Endothelial cell of umbilical vein (primary cell): ENCODE data around the gene NCAPG. TPM values are rescaled to one million over a fixed set of nuclear protein-coding genes. Genes with fewer than 3 reads are reported as not detected.

ENCODE experiments used
- BruUV-seq: library from RNA; stranded (reverse); fragments of 400-500 nt; replicated peaks from 2 replicates; lab custom pipeline; 2021; lab: Mats Ljungman, UMichigan
- CTCF ChIA-PET: fragments of 300-600, 350-600 bp; sonication (Branson Sonifier 250); formaldehyde crosslinking; loops from one replicate; lab custom pipeline; 2021; ENCODE audit warnings: antibody characterized with exemption, inconsistent platforms; lab: Charles Lee
- POLR2A ChIA-PET: fragments of 300-600, 350-600 bp; sonication (Branson Sonifier 250); formaldehyde crosslinking; loops from one replicate; lab custom pipeline; 2021; ENCODE audit warnings: antibody characterized with exemption, inconsistent platforms; lab: Charles Lee
- DNase-seq: peaks from one replicate; pipeline ENCODE4 v3.0.0-alpha.2; 2011; ENCODE audit warnings: low read depth, low spot score
- FAIRE-seq: peaks from 2 replicates; lab custom pipeline; 2011; peaks lifted over from hg19 to GRCh38; lab: Jason Lieb, UNC
- H2AFZ ChIP-seq: 2 replicates; pipeline ENCODE4 v1.6.0; 2012; ENCODE audit warnings: low read depth, low read length, control low read depth, inconsistent platforms
- H3K27ac ChIP-seq: 2 replicates; pipeline ENCODE4 v1.5.1; 2011; ENCODE audit warnings: low read depth, mild to moderate bottlenecking, control low read depth, low read length, moderate library complexity; ENCODE audit not compliant: insufficient read depth
- H3K27me3 ChIP-seq, 2 experiments: 2 replicates each; pipeline versions ENCODE4 v1.6.0 to v1.6.1; 2011; ENCODE audit warnings: low read length in 2 of 2, mixed read lengths in 1 of 2; ENCODE audit not compliant: control insufficient read depth in 2 of 2, insufficient read depth in 2 of 2
- H3K36me3 ChIP-seq, 2 experiments: 2 replicates in 1 of 2; 3 replicates in 1 of 2; pipeline ENCODE4 v1.5.1; 2011; ENCODE audit warnings: low read length in 2 of 2, mild to moderate bottlenecking in 1 of 2, moderate library complexity in 1 of 2; ENCODE audit not compliant: control insufficient read depth in 2 of 2, insufficient read depth in 2 of 2; ENCODE audit errors: extremely low read depth in 1 of 2
- H3K4me1 ChIP-seq: 3 replicates; pipeline ENCODE4 v1.5.1; 2011; ENCODE audit warnings: mild to moderate bottlenecking, low read length; ENCODE audit not compliant: control insufficient read depth, insufficient read depth; ENCODE audit errors: extremely low read depth
- H3K4me2 ChIP-seq: 2 replicates; pipeline ENCODE4 v1.6.1; 2011; ENCODE audit warnings: low read length, control low read depth, mixed read lengths; ENCODE audit not compliant: insufficient read depth
- H3K4me3 ChIP-seq, 3 experiments: fragments of 200-600 bp in 1 of 3; sonication (generic), shearing (Covaris generic) in 1 of 3; replicated peaks in 1 of 3; 2 replicates each; pipeline ENCODE4 v1.5.1; 2011 to 2016; ENCODE audit warnings: control low read depth in 3 of 3, low read length in 3 of 3, mild to moderate bottlenecking in 2 of 3, inconsistent platforms in 1 of 3, low read depth in 1 of 3, moderate library complexity in 1 of 3; ENCODE audit not compliant: insufficient read depth in 1 of 3
- H3K79me2 ChIP-seq: 2 replicates; pipeline ENCODE4 v1.6.0; 2012; ENCODE audit warnings: low read length, inconsistent platforms; ENCODE audit not compliant: control insufficient read depth, insufficient read depth
- H3K9ac ChIP-seq: replicated peaks from 2 replicates; pipeline ENCODE3; 2011; ENCODE audit warnings: low read length, control low read depth; ENCODE audit not compliant: insufficient read depth; ENCODE audit errors: extremely low read depth
- H3K9me1 ChIP-seq: replicated peaks from 3 replicates; pipeline ENCODE4 v1.6.0; 2011; ENCODE audit warnings: mild to moderate bottlenecking, low read length; ENCODE audit not compliant: control insufficient read depth, insufficient read depth; ENCODE audit errors: extremely low read depth
- H3K9me3 ChIP-seq: replicated peaks from 2 replicates; pipeline ENCODE4 v1.5.1; 2012; ENCODE audit warnings: low read length, inconsistent platforms; ENCODE audit not compliant: control insufficient read depth, insufficient read depth
- H4K20me1 ChIP-seq: replicated peaks from 2 replicates; pipeline ENCODE3; 2011; ENCODE audit warnings: mild to moderate bottlenecking, low read length; ENCODE audit not compliant: control insufficient read depth, insufficient read depth; ENCODE audit errors: extremely low read depth
- EZH2 ChIP-seq: IDR thresholded peaks from 2 replicates; pipeline ENCODE4 v1.6.1; 2012; ENCODE audit warnings: borderline replicate concordance, low read depth, mild to moderate bottlenecking, moderate library complexity, low read length, inconsistent platforms; ENCODE audit not compliant: severe bottlenecking
- FOS ChIP-seq: IDR thresholded peaks from 2 replicates; pipeline ENCODE4 v1.6.1; 2011; ENCODE audit warnings: mild to moderate bottlenecking, low read length, moderate library complexity, borderline replicate concordance; ENCODE audit not compliant: insufficient read depth
- GATA2 ChIP-seq: IDR thresholded peaks from 2 replicates; pipeline ENCODE4 v1.7.0; 2011; ENCODE audit warnings: low read depth, mild to moderate bottlenecking, moderate library complexity, mixed read lengths, low read length; ENCODE audit not compliant: insufficient read length, insufficient read depth
- JUN ChIP-seq: IDR thresholded peaks from 2 replicates; pipeline ENCODE4 v1.6.1; 2011; ENCODE audit warnings: borderline replicate concordance, low read depth; ENCODE audit not compliant: insufficient read length, insufficient read depth
- MYC ChIP-seq: IDR thresholded peaks from one replicate; pipeline ENCODE4 v1.6.1; 2011; ENCODE audit warnings: mild to moderate bottlenecking, low read depth, low read length
- POLR2A ChIP-seq: IDR thresholded peaks from 2 replicates; pipeline ENCODE4 v1.6.1; 2012; ENCODE audit warnings: low read depth, mild to moderate bottlenecking, control low read depth, low read length
- POLR2AphosphoS5 ChIP-seq: IDR thresholded peaks from 2 replicates; pipeline ENCODE4 v1.6.1; 2012; ENCODE audit warnings: low read depth, mild to moderate bottlenecking, control low read depth, low read length, moderate library complexity; ENCODE audit not compliant: insufficient read depth
- dilution Hi-C: fragments of 300-500 bp; cut with MboI; formaldehyde crosslinking; loops from one replicate; pipeline ENCODE4 v1.15.0; 2019; ENCODE audit warnings: low sequenced_read_pairs; ENCODE audit not compliant: extremely low pct_ligation_motif_present
- intact Hi-C: fragments of 100-400 bp; cut with micrococcal nuclease; formaldehyde crosslinking; loops from one replicate; pipeline ENCODE4 v1.10.0; 2022
- polyA plus RNA-seq, 4 experiments: library from polyadenylated mRNA; depleted of rRNA in 3 of 4; stranded (reverse) in 3 of 4; unstranded in 1 of 4; fragments of >200 nt; gene quantifications; 2 replicates each; pipeline versions ENCODE4 v1.2.1 to v1.2.3, GENCODE V29; 2011 to 2012; ENCODE audit warnings: missing spikeins in 1 of 4
- total RNA-seq: library from RNA; stranded (reverse); gene quantifications from 2 replicates; pipeline ENCODE4 v1.2.3, GENCODE V29; 2021
- TF ChIP-seq, protein P1 (sequence below), 2 donors: IDR thresholded peaks; 1 replicate in 1 of 2; 2 replicates in 1 of 2; pipeline ENCODE4 v1.5.1; 2011; ENCODE audit warnings: low read length in 2 of 2, mild to moderate bottlenecking in 2 of 2, moderate library complexity in 2 of 2, control low read depth in 1 of 2, inconsistent platforms in 1 of 2, low read depth in 1 of 2; ENCODE audit not compliant: insufficient read depth in 1 of 2; ENCODE audit errors: extremely low read depth in 1 of 2
- TF ChIP-seq, protein P2 (sequence below): IDR thresholded peaks from 2 replicates; pipeline ENCODE4 v1.6.1; 2011; ENCODE audit not compliant: insufficient read depth, insufficient read length

Gene NCAPG
- total and polyA plus RNA-seq, 2 donors (not counting 3 experiments of a cell fraction or from before 2014, with no cell fraction given): 11.6 to 66.4 TPM

DNA sequence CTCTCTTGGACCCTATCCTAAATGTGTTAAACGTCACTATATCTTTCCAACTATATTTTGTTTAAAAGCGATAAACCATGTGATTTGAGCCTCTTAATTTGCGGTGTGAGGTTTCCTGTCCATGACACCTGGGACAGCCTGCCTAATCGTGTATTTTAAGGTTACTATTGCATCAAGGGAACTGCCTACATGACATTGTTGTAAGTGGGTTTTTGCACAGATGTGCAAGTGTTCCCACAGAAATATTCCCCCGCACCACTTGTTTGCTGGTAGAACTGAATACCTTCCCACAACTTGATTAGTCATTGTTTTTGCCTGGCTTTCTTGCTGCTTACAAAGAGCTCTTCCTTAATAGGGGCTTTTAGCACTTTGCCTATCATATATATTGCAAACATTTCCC is 24.2 kb upstream of the NCAPG start:
- TF ChIP-seq EZH2 (no peak), GATA2 (no peak), FOS (no peak), JUN (no peak), POLR2A (no peak), MYC (no peak), POLR2AphosphoS5 (no peak)
- TF ChIP-seq, protein P1, sequence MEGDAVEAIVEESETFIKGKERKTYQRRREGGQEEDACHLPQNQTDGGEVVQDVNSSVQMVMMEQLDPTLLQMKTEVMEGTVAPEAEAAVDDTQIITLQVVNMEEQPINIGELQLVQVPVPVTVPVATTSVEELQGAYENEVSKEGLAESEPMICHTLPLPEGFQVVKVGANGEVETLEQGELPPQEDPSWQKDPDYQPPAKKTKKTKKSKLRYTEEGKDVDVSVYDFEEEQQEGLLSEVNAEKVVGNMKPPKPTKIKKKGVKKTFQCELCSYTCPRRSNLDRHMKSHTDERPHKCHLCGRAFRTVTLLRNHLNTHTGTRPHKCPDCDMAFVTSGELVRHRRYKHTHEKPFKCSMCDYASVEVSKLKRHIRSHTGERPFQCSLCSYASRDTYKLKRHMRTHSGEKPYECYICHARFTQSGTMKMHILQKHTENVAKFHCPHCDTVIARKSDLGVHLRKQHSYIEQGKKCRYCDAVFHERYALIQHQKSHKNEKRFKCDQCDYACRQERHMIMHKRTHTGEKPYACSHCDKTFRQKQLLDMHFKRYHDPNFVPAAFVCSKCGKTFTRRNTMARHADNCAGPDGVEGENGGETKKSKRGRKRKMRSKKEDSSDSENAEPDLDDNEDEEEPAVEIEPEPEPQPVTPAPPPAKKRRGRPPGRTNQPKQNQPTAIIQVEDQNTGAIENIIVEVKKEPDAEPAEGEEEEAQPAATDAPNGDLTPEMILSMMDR (IDR thresholded peaks at IDR 0.05; ENCODE audit: extremely low read depth in 1 of 2, insufficient read depth in 1 of 2, low read depth in 1 of 2, low read length in 2 of 2): no peak
- TF ChIP-seq, protein P2, sequence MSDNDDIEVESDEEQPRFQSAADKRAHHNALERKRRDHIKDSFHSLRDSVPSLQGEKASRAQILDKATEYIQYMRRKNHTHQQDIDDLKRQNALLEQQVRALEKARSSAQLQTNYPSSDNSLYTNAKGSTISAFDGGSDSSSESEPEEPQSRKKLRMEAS: no peak
- no peaks in the 10 kb centered on the region for H3K9me3 ChIP-seq
- intact Hi-C loops: no loop called here
- no peaks in the 10 kb centered on the region for H3K79me2 ChIP-seq
- no peak for DNase-seq
- H3K9me1 ChIP-seq: no peaks in the 10 kb centered on the region
- peaks cover 9 to 11% of the 10 kb centered on the region in 2 experiments for H3K27me3 ChIP-seq
- BruUV-seq: no TSS peak
- ChIA-PET CTCF (interaction anchor here (1.2 kb wide), 1 partner anchor 9 kb away, joined by 6 read pairs; no protein-coding TSS in a partner anchor), POLR2A (no interaction called here)
- no peak overlapping the region for H3K4me3 ChIP-seq
- no peak for FAIRE-seq
- no peak overlapping the region for H2AFZ ChIP-seq
- peaks cover 2% of the 10 kb centered on the region for H3K4me1 ChIP-seq
- H4K20me1 ChIP-seq: no peaks in the 10 kb centered on the region
- H3K27ac ChIP-seq: no peak overlapping the region
- no peak overlapping the region for H3K4me2 ChIP-seq
- no peaks in the 10 kb centered on the region for H3K36me3 ChIP-seq
- dilution Hi-C loops: no loop called here
- H3K9ac ChIP-seq: no peak overlapping the region
